GM12878 (cell line): ENCODE results near the gene ZNF284. TPM values are rescaled to one million over a fixed set of nuclear protein-coding genes. Genes with fewer than 3 reads are reported as not detected.

Experiments used
- ASH2L ChIP-seq: fragments of 300-600, 200-600 bp; sonication (generic); IDR thresholded peaks from 2 replicates; pipeline ENCODE4 v1.6.1; 2017; ENCODE audit warnings: low read depth, mild to moderate bottlenecking, borderline replicate concordance
- ATF7 ChIP-seq: fragments of 450-650 bp; IDR thresholded peaks from 2 replicates; pipeline ENCODE4 v1.6.1; 2016; ENCODE audit warnings: low read depth, mild to moderate bottlenecking
- BHLHE40 ChIP-seq, 2 experiments: fragments of 450-650 bp in 1 of 2; IDR thresholded peaks; 2 replicates each; pipeline ENCODE4 v1.6.1; 2011 to 2017; ENCODE audit warnings: low read depth in 2 of 2, borderline replicate concordance in 1 of 2, improper control_type of control experiment in 1 of 2, low read length in 1 of 2, mild to moderate bottlenecking in 1 of 2
- CHD2 ChIP-seq: IDR thresholded peaks from 2 replicates; pipeline ENCODE4 v1.6.1; 2011; ENCODE audit warnings: low read depth, low read length, improper control_type of control experiment, borderline replicate concordance
- E4F1 ChIP-seq: fragments of 450-650 bp; IDR thresholded peaks from 2 replicates; pipeline ENCODE4 v1.6.1; 2018; ENCODE audit warnings: borderline replicate concordance, mild to moderate bottlenecking; ENCODE audit not compliant: partially characterized antibody
- EP300 ChIP-seq, 2 experiments: fragments of 150-350 bp in 1 of 2; IDR thresholded peaks; 2 replicates each; pipeline ENCODE4 v1.6.1; 2011 to 2012; ENCODE audit warnings: low read depth in 2 of 2, low read length in 2 of 2, borderline replicate concordance in 1 of 2, improper control_type of control experiment in 1 of 2, inconsistent platforms in 1 of 2; ENCODE audit not compliant: control insufficient read depth in 1 of 2
- ESRRA ChIP-seq: IDR thresholded peaks from 2 replicates; pipeline ENCODE4 v1.6.1; 2012; ENCODE audit warnings: mild to moderate bottlenecking, low read length, improper control_type of control experiment
- HCFC1 ChIP-seq: fragments of 150-350 bp; IDR thresholded peaks from 2 replicates; pipeline ENCODE4 v1.6.1; 2014; ENCODE audit warnings: low read length
- HDGF ChIP-seq: fragments of 450-650 bp; IDR thresholded peaks from 2 replicates; pipeline ENCODE4 v1.6.1; 2016; ENCODE audit warnings: antibody characterized with exemption
- MEF2B ChIP-seq: fragments of 450-650 bp; IDR thresholded peaks from 2 replicates; pipeline ENCODE4 v1.6.1; 2018; ENCODE audit warnings: mild to moderate bottlenecking, moderate library complexity; ENCODE audit not compliant: partially characterized antibody, poor library complexity, severe bottlenecking
- MTA3 ChIP-seq: IDR thresholded peaks from 2 replicates; pipeline ENCODE4 v1.6.1; 2012; ENCODE audit warnings: low read length, inconsistent platforms, borderline replicate concordance
- MXI1 ChIP-seq: fragments of 150-350 bp; IDR thresholded peaks from 2 replicates; pipeline ENCODE4 v1.6.1; 2011; ENCODE audit warnings: low read depth, mild to moderate bottlenecking, inconsistent platforms, low read length, improper control_type of control experiment
- NBN ChIP-seq: fragments of 450-650 bp; IDR thresholded peaks from 2 replicates; pipeline ENCODE4 v1.6.1; 2016
- NFYB ChIP-seq: IDR thresholded peaks from 2 replicates; pipeline ENCODE4 v1.6.1; 2011; ENCODE audit warnings: low read depth, mild to moderate bottlenecking, low read length, improper control_type of control experiment, moderate library complexity; ENCODE audit not compliant: insufficient read depth
- PAX5 ChIP-seq: IDR thresholded peaks from 2 replicates; pipeline ENCODE4 v1.6.1; 2011; ENCODE audit warnings: low read depth, low read length, borderline replicate concordance
- PKNOX1 ChIP-seq: fragments of 450-650 bp; IDR thresholded peaks from 2 replicates; pipeline ENCODE4 v1.6.1; 2016; ENCODE audit warnings: mild to moderate bottlenecking
- RAD21 ChIP-seq: IDR thresholded peaks from 2 replicates; pipeline ENCODE4 v1.6.1; 2011; ENCODE audit warnings: mild to moderate bottlenecking, low read depth, low read length, moderate library complexity; ENCODE audit not compliant: insufficient read depth
- RBBP5 ChIP-seq: fragments of 200-600 bp; sonication (generic); conservative IDR thresholded peaks from 2 replicates; pipeline ENCODE4 v1.6.1; 2016
- RELA ChIP-seq: fragments of 450-650 bp; IDR thresholded peaks from 2 replicates; pipeline ENCODE4 v1.8.0; 2014; ENCODE audit warnings: borderline replicate concordance; ENCODE audit not compliant: partially characterized antibody
- SIN3A ChIP-seq: IDR thresholded peaks from 2 replicates; pipeline ENCODE4 v1.6.1; 2012; ENCODE audit warnings: low read depth, low read length, improper control_type of control experiment
- SREBF1 ChIP-seq: IDR thresholded peaks from 2 replicates; pipeline ENCODE4 v1.6.1; 2012; ENCODE audit warnings: mild to moderate bottlenecking, low read length
- STAT1 ChIP-seq: fragments of 450-650 bp; conservative IDR thresholded peaks from 2 replicates; pipeline ENCODE4 v1.6.1; 2014; ENCODE audit warnings: antibody characterized with exemption, mild to moderate bottlenecking
- TBL1XR1 ChIP-seq: IDR thresholded peaks from 2 replicates; pipeline ENCODE4 v1.6.1; 2012; ENCODE audit warnings: low read depth, low read length, improper control_type of control experiment
- USF1 ChIP-seq: IDR thresholded peaks from 2 replicates; pipeline ENCODE4 v1.6.1; 2011; ENCODE audit warnings: borderline replicate concordance, low read depth, mild to moderate bottlenecking, moderate library complexity, mixed read lengths, low read length; ENCODE audit not compliant: insufficient read depth; ENCODE audit errors: extremely low read length
- WRNIP1 ChIP-seq: IDR thresholded peaks from 2 replicates; pipeline ENCODE4 v1.6.1; 2011; ENCODE audit warnings: low read depth, low read length, improper control_type of control experiment, borderline replicate concordance
- YBX1 ChIP-seq: fragments of 450-650 bp; IDR thresholded peaks from 2 replicates; pipeline ENCODE4 v1.6.1; 2016; ENCODE audit warnings: antibody characterized with exemption
- YY1 ChIP-seq: IDR thresholded peaks from 2 replicates; pipeline ENCODE4 v1.6.1; 2011; ENCODE audit warnings: low read depth, mild to moderate bottlenecking, low read length
- ZNF384 ChIP-seq: IDR thresholded peaks from 2 replicates; pipeline ENCODE4 v1.6.1; 2012; ENCODE audit warnings: low read depth, mild to moderate bottlenecking, low read length, improper control_type of control experiment, borderline replicate concordance
- polyA plus RNA-seq, 11 experiments: library from polyadenylated mRNA; depleted of rRNA in 4 of 11; unstranded in 6 of 11; stranded (reverse) in 5 of 11; fragments of >200 nt; fragmentation: Nextera tagmentation in 4 of 11; fragmentation: Illumina TruSeq in 1 of 11; extraction: Ambion mirVana in 4 of 11; extraction: Trizol in 1 of 11; gene quantifications; 1 replicate in 1 of 11; 2 replicates in 10 of 11; pipeline versions ENCODE4 v1.2.1 to v1.2.3, GENCODE V29; 2011 to 2016; ENCODE audit warnings: inconsistent platforms in 2 of 11, missing spikeins in 2 of 11, low read depth in 1 of 11
- total RNA-seq, 4 experiments: library from RNA; depleted of rRNA in 3 of 4; stranded (reverse); fragments of >200 nt in 3 of 4; fragmentation: Illumina TruSeq in 1 of 4; extraction: Trizol in 1 of 4; gene quantifications; 2 replicates each; pipeline versions ENCODE4 v1.2.1 to v1.2.3, GENCODE V29; 2013 to 2021

ZNF284 gene
- total and polyA plus RNA-seq, 10 of the 15 experiments (the other 5 are each of a cell fraction or from before 2014, with no cell fraction given): 0.35 to 1.7 (median 0.60) TPM

- TF ChIP-seq MTA3 (no peak), HDGF (no peak), EP300 (IDR thresholded peaks at IDR 0.05; ENCODE audit: borderline replicate concordance in 1 of 2, control insufficient read depth in 1 of 2, low read depth in 2 of 2, low read length in 2 of 2) (no peak), YBX1 (no peak), RBBP5 (no peak), ESRRA (no peak), PAX5 (peak; percentile 47; the same call in 1 of the 2 replicates), E4F1 (peak; percentile 28), RELA (no peak), BHLHE40 (IDR thresholded peaks at IDR 0.05; ENCODE audit: borderline replicate concordance in 1 of 2, low read depth in 2 of 2, low read length in 1 of 2) (peak; percentile 20 to 35; a peak in 1 of 4 replicates), ATF7 (peak; percentile 70), HCFC1 (peak; percentile 94), CHD2 (peak; percentile 64), MEF2B (no peak), STAT1 (no peak), NFYB (no peak), NBN (peak; percentile 69; the same call in 1 of the 2 replicates), ASH2L (no peak), SREBF1 (0 out of 2 replicates have a peak, but pooled peaks have one; percentile 29), SIN3A (peak; percentile 44; the same call in 1 of the 2 replicates), YY1 (peak; percentile 39; the same call in 1 of the 2 replicates), TBL1XR1 (peak; percentile 43; the same call in 1 of the 2 replicates), ZNF384 (no peak), RAD21 (no peak), WRNIP1 (no peak), MXI1 (0 out of 2 replicates have a peak, but pooled peaks have one; percentile 40), USF1 (peak; percentile 1), PKNOX1 (peak; percentile 45; the same call in 1 of the 2 replicates)
These were observed at the start of gene ZNF284 (continued) for GRCh38 chr19:44071824-44072542.
